ENCODE results near the gene P2RY8. TPM values are rescaled to one million over a fixed set of nuclear protein-coding genes. Genes with fewer than 3 reads are reported as not detected.
A peak's percentile ranks its signal among the peaks of the same experiment; 100 is the strongest.

P2RY8 gene
- total and polyA plus RNA-seq, 2 of the 4 experiments (the other 2 are of a cell fraction): not detected

GRCh38 chrX:1462596-1463251 lies 74.3 kb downstream of the P2RY8 start:
- Histone ChIP-seq H3K36me3 (ENCODE audit: control insufficient read depth, insufficient read depth, low read length) (no peaks in the 10 kb centered on the region), H3K4me1 (ENCODE audit: control insufficient read depth, insufficient read depth, low read length) (no peaks in the 10 kb centered on the region), H2BK20ac (ENCODE audit: low read depth, low read length) (no peak overlapping the region), H3K9me1 (ENCODE audit: insufficient read depth, low read length) (no peaks in the 10 kb centered on the region), H4K5ac (ENCODE audit: low read depth, low read length) (no peak overlapping the region), H3K4me3 (ENCODE audit: insufficient read depth, low read depth, low read length) (no peak overlapping the region), H3K56ac (ENCODE audit: extremely low read depth, insufficient read depth, low read length) (no peak overlapping the region), H2BK5ac (ENCODE audit: low read depth, low read length, poor library complexity, severe bottlenecking) (no peak overlapping the region), H3K18ac (ENCODE audit: low read depth, low read length) (no peak overlapping the region), H3K23ac (ENCODE audit: low read depth, low read length) (no peak overlapping the region), H2BK15ac (ENCODE audit: low read depth, low read length) (no peak overlapping the region), H3K14ac (replicated peaks; ENCODE audit: low read depth, low read length) (no peak overlapping the region), H2BK120ac (ENCODE audit: low read depth, low read length) (no peak overlapping the region), H3K27ac (ENCODE audit: insufficient read depth, low read length) (no peak overlapping the region), H2AFZ (replicated peaks; ENCODE audit: low read length, poor library complexity) (no peak overlapping the region), H3K4me2 (ENCODE audit: low read depth, low read length) (no peak overlapping the region), H3K9ac (ENCODE audit: low read depth, low read length) (no peak overlapping the region), H3K9me3 (ENCODE audit: control insufficient read depth, insufficient read depth, low read length) (no peaks in the 10 kb centered on the region), H3K79me1 (ENCODE audit: low read depth in 1 of 2, low read length in 2 of 2) (no peaks in the 10 kb centered on the region), H4K8ac (ENCODE audit: low read depth in 2 of 2, low read length in 2 of 2) (no peak overlapping the region), H4K91ac (ENCODE audit: insufficient read depth, low read depth, low read length) (no peak overlapping the region), H2AK5ac (ENCODE audit: low read depth, low read length) (no peak overlapping the region), H4K20me1 (ENCODE audit: insufficient read depth, low read length) (no peaks in the 10 kb centered on the region), H3K27me3 (ENCODE audit: control insufficient read depth, insufficient read depth, low read length) (peaks cover 7% of the 10 kb centered on the region; the same call in 1 of the 2 replicates), H3K4ac (ENCODE audit: low read depth, low read length) (no peak overlapping the region), H2AK9ac (replicated peaks; ENCODE audit: low read depth, low read length, poor library complexity) (peak overlapping the region; percentile 70)
- ChIA-PET CTCF (no interaction called here), POLR2A (ENCODE audit: unreplicated experiment) (no interaction called here)
- peak; percentile 56; the same call in 1 of the 2 replicates for ATAC-seq (ENCODE audit: low read depth)
- WGBS, 2 experiments (ENCODE audit: extremely low coverage in 2 of 2, insufficient read length in 1 of 2): 55% methylated on average over 7 of the region's 19 CpGs; no CpG with 5 or more reads in 1 of the 2 experiments
- DNase-seq: peak; percentile 64
- TF ChIP-seq CTCF (conservative IDR thresholded peaks at IDR 0.05; ENCODE audit: low read depth, low read length) (no peak), MXI1 (IDR thresholded peaks at IDR 0.05; ENCODE audit: borderline replicate concordance, low read depth, low read length) (no peak), BHLHE40 (IDR thresholded peaks at IDR 0.05; ENCODE audit: low read depth, low read length) (no peak)
- intact Hi-C loops (cut with micrococcal nuclease) (no loop called here), dilution Hi-C loops (cut with HindIII; ENCODE audit: low sequenced_read_pairs, unreplicated experiment) (no loop called here), in situ Hi-C loops (cut with MboI; ENCODE audit: low sequenced_read_pairs) (loop anchor here (25.0 kb wide), 2 partner anchors 125 to 1350 kb away; partner anchors contain the start of gene AKAP17A)
- BruUV-seq (replicated peaks): no TSS peak
